ENCODE results near the gene FOXK1.

The FOXK1 gene

DNA sequence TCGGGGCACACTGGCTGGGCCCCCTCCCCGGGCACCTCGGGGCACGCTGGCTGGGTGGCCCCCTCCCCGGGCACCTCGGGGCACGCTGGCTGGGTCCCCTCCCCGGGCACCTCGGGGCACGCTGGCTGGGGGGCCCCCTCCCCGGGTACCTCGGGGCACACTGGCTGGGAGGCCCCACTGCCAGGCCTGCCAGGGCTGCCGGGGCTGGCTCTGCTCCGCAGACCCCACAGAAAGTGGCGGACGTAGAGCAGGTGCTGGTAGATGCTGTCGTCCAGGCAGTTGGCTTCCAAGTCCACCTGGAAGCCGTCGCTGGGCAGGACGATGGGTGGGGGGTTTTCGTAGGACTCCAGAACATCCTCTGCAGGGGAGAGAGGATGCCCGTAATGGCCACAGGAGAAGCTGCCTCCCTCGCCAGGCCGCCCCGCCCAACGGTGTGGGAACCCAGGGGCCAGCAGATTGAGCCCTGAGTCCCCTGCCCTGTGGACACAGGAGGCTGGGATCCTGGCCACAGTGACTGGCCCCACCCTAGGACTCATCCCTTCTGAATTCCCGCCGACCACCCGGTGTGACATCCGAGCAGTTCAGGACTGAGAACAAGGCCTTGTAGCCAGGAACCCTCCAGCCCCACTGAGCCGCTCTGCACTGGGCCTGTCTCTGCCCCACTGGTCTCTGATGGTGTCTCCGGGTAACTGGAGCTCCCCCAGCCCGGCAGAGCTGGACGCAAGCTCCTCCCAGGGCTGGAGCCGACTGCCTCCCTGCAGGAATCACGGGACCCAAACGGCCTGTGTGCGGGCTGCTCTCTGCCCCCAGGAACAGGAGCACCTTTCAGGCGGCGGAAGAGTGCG is 121.5 kb downstream of the FOXK1 start:
- Histone ChIP-seq H3K27me3 (ENCODE audit: low read depth, low read length) (no peaks in the 10 kb centered on the region), H3K9me3 (ENCODE audit: insufficient read depth, low read length) (no peaks in the 10 kb centered on the region), H3K36me3 (replicated peaks; ENCODE audit: low read depth, low read length) (no peaks in the 10 kb centered on the region), H2AFZ (ENCODE audit: low read depth, low read length) (no peak overlapping the region), H3K79me2 (ENCODE audit: low read length) (no peaks in the 10 kb centered on the region), H4K20me1 (ENCODE audit: insufficient read depth, low read length) (no peaks in the 10 kb centered on the region), H3K4me2 (ENCODE audit: low read length) (no peak overlapping the region), H3K9ac (ENCODE audit: low read length) (no peak overlapping the region), H3K4me1 (ENCODE audit: low read length) (no peaks in the 10 kb centered on the region), H3K27ac (ENCODE audit: low read length) (no peak overlapping the region), H3K4me3 (ENCODE audit: low read length) (no peak overlapping the region)
- TF ChIP-seq EZH2phosphoT487 (IDR thresholded peaks at IDR 0.05; ENCODE audit: low read depth): no peak
- TF ChIP-seq, protein P1, sequence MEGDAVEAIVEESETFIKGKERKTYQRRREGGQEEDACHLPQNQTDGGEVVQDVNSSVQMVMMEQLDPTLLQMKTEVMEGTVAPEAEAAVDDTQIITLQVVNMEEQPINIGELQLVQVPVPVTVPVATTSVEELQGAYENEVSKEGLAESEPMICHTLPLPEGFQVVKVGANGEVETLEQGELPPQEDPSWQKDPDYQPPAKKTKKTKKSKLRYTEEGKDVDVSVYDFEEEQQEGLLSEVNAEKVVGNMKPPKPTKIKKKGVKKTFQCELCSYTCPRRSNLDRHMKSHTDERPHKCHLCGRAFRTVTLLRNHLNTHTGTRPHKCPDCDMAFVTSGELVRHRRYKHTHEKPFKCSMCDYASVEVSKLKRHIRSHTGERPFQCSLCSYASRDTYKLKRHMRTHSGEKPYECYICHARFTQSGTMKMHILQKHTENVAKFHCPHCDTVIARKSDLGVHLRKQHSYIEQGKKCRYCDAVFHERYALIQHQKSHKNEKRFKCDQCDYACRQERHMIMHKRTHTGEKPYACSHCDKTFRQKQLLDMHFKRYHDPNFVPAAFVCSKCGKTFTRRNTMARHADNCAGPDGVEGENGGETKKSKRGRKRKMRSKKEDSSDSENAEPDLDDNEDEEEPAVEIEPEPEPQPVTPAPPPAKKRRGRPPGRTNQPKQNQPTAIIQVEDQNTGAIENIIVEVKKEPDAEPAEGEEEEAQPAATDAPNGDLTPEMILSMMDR (IDR thresholded peaks at IDR 0.05; ENCODE audit: low read depth, low read length): no peak

DNA sequence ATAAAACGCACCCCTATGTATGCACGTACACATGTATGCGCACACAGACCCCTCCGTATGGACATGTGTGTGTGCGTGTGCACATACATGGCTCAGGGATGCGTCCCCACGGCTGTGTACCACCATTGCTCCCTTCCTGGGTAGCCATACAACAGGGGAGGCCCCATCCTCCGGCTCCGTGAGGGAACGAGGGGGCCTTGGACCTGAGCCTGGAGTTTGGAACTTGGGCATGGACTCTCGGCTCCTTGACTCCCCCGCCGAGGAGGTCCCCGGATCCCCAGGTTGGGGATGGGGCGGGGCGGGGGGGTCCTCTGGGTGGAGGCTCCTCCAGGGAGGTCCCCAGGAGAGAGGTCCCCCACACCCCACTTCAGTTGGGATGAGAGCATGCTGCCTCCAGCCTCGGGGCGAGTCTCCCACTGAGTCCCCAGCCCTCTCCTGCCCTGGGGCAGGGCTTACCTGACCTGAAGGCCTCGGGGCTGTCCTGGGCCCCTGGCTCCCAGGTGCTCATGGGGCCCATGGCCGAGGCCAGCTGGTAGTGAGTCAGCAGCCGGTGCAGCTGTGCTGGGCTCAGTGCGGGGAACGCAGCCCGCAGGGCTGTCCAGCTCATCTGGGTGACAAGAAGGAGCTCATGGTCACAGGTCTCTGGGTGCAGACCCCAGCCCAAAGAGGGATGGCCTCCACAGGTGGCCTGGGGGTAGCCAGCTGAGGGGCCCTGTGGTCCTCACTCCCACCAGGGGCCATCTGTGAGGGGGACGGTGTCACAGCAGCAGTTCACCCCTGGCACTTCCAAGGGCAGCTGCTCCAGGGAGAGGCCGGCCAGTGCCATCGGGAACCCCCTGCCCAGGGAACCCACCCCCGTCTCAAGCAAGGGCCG is 123.3 kb downstream of the FOXK1 start:
- H3K4me1 ChIP-seq (ENCODE audit: low read length): no peaks in the 10 kb centered on the region
- H3K27me3 ChIP-seq (ENCODE audit: low read depth, low read length): no peaks in the 10 kb centered on the region
- H3K36me3 ChIP-seq (replicated peaks; ENCODE audit: low read depth, low read length): no peaks in the 10 kb centered on the region
- no peaks in the 10 kb centered on the region for H4K20me1 ChIP-seq (ENCODE audit: insufficient read depth, low read length)
- H2AFZ ChIP-seq (ENCODE audit: low read depth, low read length): no peak overlapping the region
- no peak overlapping the region for H3K4me3 ChIP-seq (ENCODE audit: low read length)
- H3K9ac ChIP-seq (ENCODE audit: low read length): no peak overlapping the region
- no peaks in the 10 kb centered on the region for H3K9me3 ChIP-seq (ENCODE audit: insufficient read depth, low read length)
- H3K4me2 ChIP-seq (ENCODE audit: low read length): no peak overlapping the region
- no peak for TF ChIP-seq EZH2phosphoT487 (IDR thresholded peaks at IDR 0.05; ENCODE audit: low read depth)
- TF ChIP-seq, protein P1 (IDR thresholded peaks at IDR 0.05; ENCODE audit: low read depth, low read length): no peak
- H3K79me2 ChIP-seq (ENCODE audit: low read length): no peaks in the 10 kb centered on the region
- H3K27ac ChIP-seq (ENCODE audit: low read length): no peak overlapping the region

DNA sequence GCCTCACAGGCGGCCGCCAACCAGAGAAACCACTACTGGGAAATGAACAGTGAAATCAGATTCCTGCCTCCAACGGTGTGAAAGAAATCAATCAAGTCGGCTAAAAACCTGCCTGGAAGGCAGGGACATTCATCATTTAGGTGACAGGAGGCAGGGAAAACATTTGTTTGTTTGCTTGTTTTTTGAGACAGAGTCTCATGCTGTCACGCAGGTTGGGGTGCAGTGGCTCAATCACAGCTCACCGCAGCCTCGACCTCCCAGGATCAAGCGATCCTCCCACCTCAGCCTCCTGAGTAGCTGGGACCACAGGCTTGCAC is 123.8 kb downstream of the FOXK1 start:
- TF ChIP-seq, protein P1 (IDR thresholded peaks at IDR 0.05; ENCODE audit: low read depth, low read length): no peak
- TF ChIP-seq EZH2phosphoT487 (IDR thresholded peaks at IDR 0.05; ENCODE audit: low read depth): no peak
- Histone ChIP-seq H3K27ac (ENCODE audit: low read length) (no peak overlapping the region), H2AFZ (ENCODE audit: low read depth, low read length) (no peak overlapping the region), H3K27me3 (ENCODE audit: low read depth, low read length) (no peaks in the 10 kb centered on the region), H3K4me3 (ENCODE audit: low read length) (no peak overlapping the region), H4K20me1 (ENCODE audit: insufficient read depth, low read length) (no peaks in the 10 kb centered on the region), H3K4me1 (ENCODE audit: low read length) (no peaks in the 10 kb centered on the region), H3K9me3 (ENCODE audit: insufficient read depth, low read length) (no peaks in the 10 kb centered on the region), H3K4me2 (ENCODE audit: low read length) (no peak overlapping the region), H3K9ac (ENCODE audit: low read length) (no peak overlapping the region), H3K36me3 (replicated peaks; ENCODE audit: low read depth, low read length) (no peaks in the 10 kb centered on the region), H3K79me2 (ENCODE audit: low read length) (no peaks in the 10 kb centered on the region)

DNA sequence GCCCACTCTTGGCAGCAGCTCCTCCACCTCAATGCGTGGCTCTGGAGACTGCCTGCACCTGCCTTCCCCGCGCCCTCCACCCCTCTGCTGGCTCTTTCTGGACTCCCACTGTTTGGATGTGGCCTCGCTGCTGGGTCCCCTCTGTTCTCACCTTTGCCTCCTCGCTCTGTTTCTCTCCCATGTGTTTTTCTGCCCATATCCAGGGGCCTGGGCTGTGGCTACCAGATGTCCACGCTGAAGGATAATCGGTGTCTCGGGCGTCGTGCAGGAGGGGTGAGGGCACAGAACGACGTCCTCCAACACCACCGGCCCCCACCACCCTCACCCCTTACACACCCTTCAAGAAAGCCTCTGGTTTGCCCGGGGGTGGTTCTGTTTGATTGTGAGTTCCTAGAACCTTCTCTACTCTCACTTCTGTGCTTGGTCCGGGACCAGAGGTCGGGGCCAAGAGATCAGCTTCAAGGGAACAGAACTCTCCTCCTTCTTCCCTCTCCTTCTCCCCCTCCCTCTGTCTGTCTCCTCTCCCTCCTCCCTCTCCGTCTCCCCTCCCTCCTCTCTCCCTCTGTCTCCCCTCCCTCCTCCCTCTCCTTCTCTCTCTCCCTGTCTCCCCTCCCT is 125.0 kb downstream of the FOXK1 start:
- H4K20me1 ChIP-seq (ENCODE audit: insufficient read depth, low read length): no peaks in the 10 kb centered on the region
- no peaks in the 10 kb centered on the region for H3K4me1 ChIP-seq (ENCODE audit: low read length)
- TF ChIP-seq, protein P1 (IDR thresholded peaks at IDR 0.05; ENCODE audit: low read depth, low read length): no peak
- no peak for TF ChIP-seq EZH2phosphoT487 (IDR thresholded peaks at IDR 0.05; ENCODE audit: low read depth)
- no peaks in the 10 kb centered on the region for H3K27me3 ChIP-seq (ENCODE audit: low read depth, low read length)
- no peak overlapping the region for H2AFZ ChIP-seq (ENCODE audit: low read depth, low read length)
- no peaks in the 10 kb centered on the region for H3K36me3 ChIP-seq (replicated peaks; ENCODE audit: low read depth, low read length)
- H3K9me3 ChIP-seq (ENCODE audit: insufficient read depth, low read length): no peaks in the 10 kb centered on the region
- H3K4me3 ChIP-seq (ENCODE audit: low read length): no peak overlapping the region
- H3K79me2 ChIP-seq (ENCODE audit: low read length): no peaks in the 10 kb centered on the region
- no peak overlapping the region for H3K9ac ChIP-seq (ENCODE audit: low read length)
- H3K27ac ChIP-seq (ENCODE audit: low read length): no peak overlapping the region
- no peak overlapping the region for H3K4me2 ChIP-seq (ENCODE audit: low read length)
